Aorta (tissue), 5 donors: ENCODE measurements around the gene ZBTB42. TPM values are rescaled to one million over a fixed set of nuclear protein-coding genes. Genes with fewer than 3 reads are reported as not detected.
A peak's percentile ranks its signal among the peaks of the same experiment; 100 is the strongest.
"Not testable (repeated sequence)": the region's sequence is repeated elsewhere in the genome, so short reads cannot be mapped to it uniquely, and the experiment has no call there.

Source experiments
- ATAC-seq: fragments of 200-7000 bp; cut with Tn5 transposase; one replicate; pipeline ENCODE4 v1.9.1; 2022; ENCODE audit warnings: moderate library complexity; ENCODE audit not compliant: low FRiP score
- DNase-seq, 2 donors: peaks; one replicate each; pipeline ENCODE4 v3.0.0-alpha.2; 2020
- H3K27ac ChIP-seq, 2 donors: one replicate each; pipeline ENCODE4 v1.5.1; 2013; ENCODE audit warnings: low read length in 2 of 2, mild to moderate bottlenecking in 2 of 2, moderate library complexity in 2 of 2, control low read depth in 1 of 2, inconsistent platforms in 1 of 2, low read depth in 1 of 2
- H3K27me3 ChIP-seq, 2 donors: one replicate each; pipeline ENCODE4 v1.6.1; 2013; ENCODE audit warnings: control low read depth in 1 of 2, low read length in 1 of 2, mild to moderate bottlenecking in 1 of 2, moderate library complexity in 1 of 2; ENCODE audit not compliant: insufficient read depth in 2 of 2, control insufficient read depth in 1 of 2
- H3K36me3 ChIP-seq, 2 donors: one replicate each; pipeline ENCODE4 v1.6.1; 2013; ENCODE audit warnings: control low read depth in 1 of 2, low read length in 1 of 2, mild to moderate bottlenecking in 1 of 2; ENCODE audit not compliant: insufficient read depth in 2 of 2, control insufficient read depth in 1 of 2
- H3K4me1 ChIP-seq, 2 donors: one replicate each; pipeline ENCODE4 v1.6.1; 2013; ENCODE audit warnings: low read length in 2 of 2, control low read depth in 1 of 2, mild to moderate bottlenecking in 1 of 2, moderate library complexity in 1 of 2; ENCODE audit not compliant: insufficient read depth in 2 of 2, control insufficient read depth in 1 of 2
- H3K4me3 ChIP-seq, 2 donors: one replicate each; pipeline ENCODE4 v1.5.1; 2013; ENCODE audit warnings: low read length in 2 of 2, control low read depth in 1 of 2, mild to moderate bottlenecking in 1 of 2
- H3K9me3 ChIP-seq: one replicate; pipeline ENCODE4 v1.6.1; 2013; ENCODE audit warnings: mild to moderate bottlenecking, low read length; ENCODE audit not compliant: control insufficient read depth
- WGBS, 2 donors: extraction: QIAGEN DNeasy Blood & Tissue Kit; methylation state at CpG; one replicate each; pipeline ENCODE4 v1.1.7; 2013; 5-methylcytosine and 5-hydroxymethylcytosine counted together
- intact Hi-C, 2 donors: fragments of 100-400 bp; cut with DNase I; formaldehyde crosslinking; loops; one replicate each; pipeline versions ENCODE4 v1.14.2 to v1.15.0; 2022
- polyA plus RNA-seq, 2 donors: library from polyadenylated mRNA; stranded (reverse); fragments of 200-250 nt; gene quantifications; one replicate each; pipeline ENCODE4 v1.2.3, GENCODE V29; 2013
- total RNA-seq, 2 donors: library from RNA; stranded (reverse); fragmentation: NEBNext Ultra II Directional; extraction: Animal tissue kit (Norgen Biotek cat#: 25700); gene quantifications; one replicate each; pipeline ENCODE4 v1.2.1, GENCODE V29; 2021
- donor health status: healthy with polysubstance abuse.
- donor health status: Bipolar disorder and iron deficiency.
- donor health status: DM: no; HTN: no; CAD: no.
- donor health status: DM: no; HTN: no; CAD: no.
- donor health status: DM: yes; HTN: yes; CAD: no.

Gene ZBTB42
- total and polyA plus RNA-seq, 4 donors = 1.6 to 4.7 (median 3.1) TPM

- 84 to 88% methylated on average over 7 of the region's 7 CpGs for WGBS, 2 donors
- DNase-seq (peak; percentile 14 to 21), ATAC-seq (no peak)
- Histone ChIP-seq H3K4me1 (no peaks in the 10 kb centered on the region), H3K4me3 (no peak overlapping the region), H3K9me3 (no peaks in the 10 kb centered on the region), H3K36me3 (no peaks in the 10 kb centered on the region), H3K27me3 (no peaks in the 10 kb centered on the region), H3K27ac (no peak overlapping the region)
- intact Hi-C loops = no loop called here
Observed at GRCh38 chr14:104813286-104813685, 12.4 kb downstream of the ZBTB42 start.

- not testable (repeated sequence) for H3K27ac ChIP-seq, H3K27me3 ChIP-seq
Observed at GRCh38 chr14:104814701-104815100, 13.8 kb downstream of the ZBTB42 start.

GRCh38 chr14:104816616-104816884 lies 15.6 kb downstream of the ZBTB42 start:
- Histone ChIP-seq H3K27ac (peak overlapping the region in 1 of 2 donors; percentile 38), H3K36me3 (no peaks in the 10 kb centered on the region), H3K27me3 (no peaks in the 10 kb centered on the region), H3K4me3 (peak overlapping the region; percentile 30 to 35), H3K9me3 (no peaks in the 10 kb centered on the region), H3K4me1 (no peaks in the 10 kb centered on the region)
- 1% methylated on average over 8 of the region's 8 CpGs for WGBS, 2 donors
- DNase-seq (no peak), ATAC-seq (no peak)
- intact Hi-C loops = no loop called here

More at GRCh38 chr14:104814701-104815100, 13.8 kb downstream of the ZBTB42 start:
- H3K4me3 ChIP-seq, H3K9me3 ChIP-seq, H3K4me1 ChIP-seq, ATAC-seq, H3K36me3 ChIP-seq: not testable (repeated sequence)
- WGBS, 2 donors = 84 to 85% methylated on average over 15 of the region's 15 CpGs
- intact Hi-C loops = loop anchor here in 1 of 2 donors (1.0 kb wide), 1 partner anchor 13 kb away; the partner anchor contains the start of gene ZBTB42
- DNase-seq = peak in 1 of 2 donors; percentile 30

DNA sequence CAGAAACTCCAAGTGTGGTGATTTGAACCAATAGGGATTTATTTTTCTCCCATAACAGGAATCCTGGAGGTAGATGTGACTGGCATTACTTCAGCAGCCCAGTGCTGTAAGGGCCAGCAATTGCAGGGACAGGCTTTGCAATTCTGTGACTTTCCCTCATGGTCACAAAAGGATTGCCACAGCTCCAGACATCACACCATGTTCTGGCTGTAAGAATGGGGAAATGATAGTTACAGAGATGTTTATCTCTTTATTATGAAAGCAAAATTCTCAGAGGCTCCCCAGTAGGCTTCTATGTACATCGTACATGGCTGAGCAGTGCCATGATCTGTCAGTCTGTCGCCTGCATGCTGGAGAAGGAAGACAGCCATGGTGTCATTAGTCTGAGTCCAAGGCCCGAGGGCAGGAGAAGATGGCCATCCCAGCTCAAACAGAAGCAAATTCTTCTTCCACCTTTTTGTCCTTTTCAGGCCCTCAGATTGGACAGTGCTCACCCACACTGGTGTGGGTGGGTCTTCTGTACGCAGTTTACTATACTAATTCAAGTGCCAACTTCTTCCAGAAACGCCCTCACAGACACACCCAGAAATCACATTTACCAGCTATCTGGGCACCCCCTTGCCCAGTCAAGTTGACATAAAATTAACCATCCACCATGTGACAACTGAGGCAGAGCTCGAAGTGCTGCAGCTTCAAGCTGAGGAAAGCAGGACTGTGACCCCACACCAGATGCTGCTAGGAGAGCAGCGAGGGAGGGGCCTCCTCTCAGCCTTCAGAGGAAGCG lies 17.2 kb downstream of the ZBTB42 start:
- Histone ChIP-seq H3K4me3 (no peak overlapping the region), H3K36me3 (no peaks in the 10 kb centered on the region), H3K4me1 (no peaks in the 10 kb centered on the region), H3K9me3 (no peaks in the 10 kb centered on the region), H3K27ac (no peak overlapping the region), H3K27me3 (no peaks in the 10 kb centered on the region)
- whole genome bisulfite sequencing, 2 donors = 96 to 97% methylated on average over 8 of the region's 8 CpGs
- peak in 1 of 2 donors; percentile 9 for DNase-seq
- no peak for ATAC-seq
- intact Hi-C loops = no loop called here

DNA sequence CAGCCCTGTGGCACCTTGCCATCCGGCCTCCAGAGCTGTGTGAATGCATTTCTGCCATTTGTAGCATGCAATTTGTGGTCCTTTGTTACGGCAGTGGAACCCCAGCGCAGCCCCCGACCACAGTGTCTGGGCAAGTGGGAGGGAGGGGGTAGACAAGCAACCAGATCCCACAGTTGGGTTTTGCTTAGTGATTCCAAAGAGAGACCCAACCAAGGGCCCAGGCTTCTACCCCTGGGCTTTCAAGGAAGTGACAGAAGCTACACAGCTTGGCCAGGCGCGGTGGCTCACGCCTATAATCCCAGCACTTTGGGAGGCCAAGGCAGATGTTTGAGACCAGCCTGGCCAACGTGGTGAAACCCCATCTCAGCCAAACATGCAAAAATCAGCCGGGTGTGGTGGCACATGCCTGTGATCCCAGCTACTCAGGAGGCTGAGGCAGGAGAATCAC lies 17.8 kb downstream of the ZBTB42 start:
- H3K27me3 ChIP-seq = no peaks in the 10 kb centered on the region
- peak in 1 of 2 donors; percentile 45 for DNase-seq
- no peaks in the 10 kb centered on the region for H3K9me3 ChIP-seq
- intact Hi-C loops = no loop called here
- H3K4me1 ChIP-seq = no peaks in the 10 kb centered on the region
- no peak for ATAC-seq
- no peaks in the 10 kb centered on the region for H3K36me3 ChIP-seq
- H3K4me3 ChIP-seq = no peak overlapping the region
- H3K27ac ChIP-seq = no peak overlapping the region
- WGBS, 2 donors = 89 to 91% methylated on average over 9 of the region's 9 CpGs

GRCh38 chr14:104819361-104819781 lies 18.5 kb downstream of the ZBTB42 start:
- H3K27ac ChIP-seq = no peak overlapping the region
- H3K4me1 ChIP-seq = no peaks in the 10 kb centered on the region
- WGBS, 2 donors = 85 to 88% methylated on average over 12 of the region's 12 CpGs
- no peaks in the 10 kb centered on the region for H3K36me3 ChIP-seq
- DNase-seq = peak in 1 of 2 donors; percentile 39
- intact Hi-C loops = no loop called here
- H3K9me3 ChIP-seq = no peaks in the 10 kb centered on the region
- ATAC-seq = no peak
- no peak overlapping the region for H3K4me3 ChIP-seq
- no peaks in the 10 kb centered on the region for H3K27me3 ChIP-seq

DNA sequence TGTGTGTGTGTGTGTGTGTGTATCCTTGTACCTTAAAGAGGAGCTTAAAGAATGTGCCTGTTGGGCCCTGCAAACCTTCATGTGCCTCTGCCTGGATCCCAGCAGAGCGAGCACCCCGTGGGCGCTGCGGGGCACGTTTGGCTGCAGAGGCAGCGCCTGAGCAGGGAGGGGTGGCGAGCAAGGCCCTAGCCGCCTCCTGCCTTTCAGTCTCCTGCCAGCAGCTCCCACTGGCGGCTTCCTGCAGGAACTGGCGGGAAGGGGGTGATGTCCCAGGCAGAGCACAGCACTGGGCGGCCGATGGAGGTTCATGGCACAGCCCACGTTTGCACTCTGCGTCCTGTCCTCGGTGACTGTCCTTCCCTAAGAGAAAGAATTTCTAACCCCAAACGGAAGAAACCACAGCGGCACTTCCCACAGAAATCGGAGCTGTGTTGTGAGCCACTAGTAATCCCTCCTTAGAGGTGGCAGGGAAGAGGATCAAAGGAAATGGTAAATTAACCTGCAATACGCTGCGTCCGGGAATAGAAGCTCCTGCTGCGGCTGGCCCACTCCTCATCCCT lies 19.8 kb downstream of the ZBTB42 start:
- Histone ChIP-seq H3K4me1 (no peaks in the 10 kb centered on the region), H3K9me3 (no peaks in the 10 kb centered on the region), H3K4me3 (no peak overlapping the region), H3K27ac (no peak overlapping the region), H3K36me3 (no peaks in the 10 kb centered on the region), H3K27me3 (no peaks in the 10 kb centered on the region)
- intact Hi-C loops = no loop called here
- ATAC-seq (no peak), DNase-seq (peak in 1 of 2 donors; percentile 52)
- 20 to 21% methylated on average over 21 to 22 of the region's 22 CpGs for WGBS, 2 donors

- H3K27ac ChIP-seq = no peak overlapping the region
- intact Hi-C loops = no loop called here
Observed at GRCh38 chr14:104821229-104821945, 20.5 kb downstream of the ZBTB42 start.

More at GRCh38 chr14:104821229-104821945, 20.5 kb downstream of the ZBTB42 start:
- no peak for ATAC-seq
- Histone ChIP-seq H3K36me3 (no peaks in the 10 kb centered on the region), H3K27me3 (no peaks in the 10 kb centered on the region), H3K9me3 (no peaks in the 10 kb centered on the region), H3K4me3 (no peak overlapping the region), H3K4me1 (no peaks in the 10 kb centered on the region)
- DNase-seq = peak in 1 of 2 donors; percentile 34
- 82 to 86% methylated on average over 23 of the region's 23 CpGs for WGBS, 2 donors
